Measurements from ENCODE around the gene BFAR.
"Not testable (repeated sequence)": the region's sequence is repeated elsewhere in the genome, so short reads cannot be mapped to it uniquely, and the experiment has no call there.

Gene BFAR

DNA sequence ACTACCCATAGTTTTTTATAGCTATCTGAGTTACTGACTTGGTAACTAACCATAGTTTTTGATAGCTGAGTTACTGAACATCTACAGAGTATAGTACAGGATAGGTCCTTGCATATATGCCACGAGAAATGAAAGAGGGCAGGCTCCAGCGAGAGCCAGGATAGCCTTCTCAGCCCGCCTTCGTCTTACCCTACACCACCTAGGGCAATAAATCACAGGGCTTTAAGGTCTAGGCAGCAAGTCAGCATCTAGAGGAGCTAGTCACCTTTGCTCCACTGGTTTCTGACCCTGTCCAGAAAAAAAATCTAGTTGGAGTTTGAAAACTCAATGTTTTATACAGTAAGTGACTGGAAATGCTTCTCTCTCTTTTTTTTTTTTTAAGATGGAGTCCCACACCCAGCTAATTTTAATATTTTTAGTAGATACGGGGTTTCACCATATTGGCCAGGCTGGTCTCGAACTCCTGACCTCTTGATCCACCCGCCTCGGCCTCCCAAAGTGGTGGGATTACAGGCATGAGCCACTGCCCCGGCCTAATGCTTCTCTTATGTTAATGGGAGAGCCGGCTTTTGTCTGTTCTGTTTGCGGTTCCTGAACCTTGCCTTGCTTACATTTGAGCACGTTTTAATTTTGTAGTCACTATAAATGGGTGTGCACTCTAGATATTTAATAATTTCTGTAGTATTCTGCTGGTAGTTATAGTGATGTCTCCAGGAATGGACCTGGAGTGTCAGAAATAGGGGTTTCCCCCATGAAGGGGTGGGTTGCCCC is 2.8 kb downstream of the BFAR start:
- no peak for DNase-seq

- not testable (repeated sequence) for DNase-seq
Measured at GRCh38 chr16:14636179-14636950, 3.6 kb downstream of the BFAR start.

DNA sequence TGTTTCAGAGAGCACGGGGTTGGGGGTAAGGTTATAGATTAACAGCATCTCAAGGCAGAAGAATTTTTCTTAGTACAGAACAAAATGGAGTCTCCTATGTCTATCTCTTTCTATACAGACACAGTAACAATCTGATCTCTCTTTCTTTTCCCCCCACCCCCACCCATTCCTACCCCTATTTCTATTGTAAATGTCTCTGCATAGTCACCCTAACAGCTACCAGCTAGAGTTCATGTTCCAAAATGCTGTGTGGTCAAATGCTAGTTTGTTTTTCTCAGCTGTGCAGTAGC is 4.1 kb downstream of the BFAR start:
- DNase-seq = not testable (repeated sequence)

DNA sequence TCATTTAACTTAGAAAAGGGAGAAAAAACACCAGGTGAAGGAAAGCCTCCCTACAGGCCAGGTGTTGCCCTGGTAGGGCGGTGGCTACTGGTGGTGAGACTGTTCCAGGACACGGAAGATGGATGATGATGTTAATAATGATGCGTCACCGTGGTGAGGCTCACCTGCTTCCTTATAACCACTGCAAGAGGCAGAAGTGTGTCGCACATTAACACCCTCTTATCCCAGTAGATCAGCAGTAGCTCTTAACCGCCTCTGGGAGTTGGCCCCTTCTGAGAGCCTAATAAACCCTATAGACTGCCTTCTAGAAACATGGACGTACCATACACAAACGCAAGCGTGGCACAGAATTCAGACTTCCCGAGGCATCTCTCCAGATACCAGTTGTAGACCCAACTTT is 7.8 kb downstream of the BFAR start:
- no peak for DNase-seq

- no peak for DNase-seq
Measured at GRCh38 chr16:14641206-14641605, 8.5 kb downstream of the BFAR start.

GRCh38 chr16:14641926-14642325 is 9.2 kb downstream of the BFAR start:
- no peak for DNase-seq

DNA sequence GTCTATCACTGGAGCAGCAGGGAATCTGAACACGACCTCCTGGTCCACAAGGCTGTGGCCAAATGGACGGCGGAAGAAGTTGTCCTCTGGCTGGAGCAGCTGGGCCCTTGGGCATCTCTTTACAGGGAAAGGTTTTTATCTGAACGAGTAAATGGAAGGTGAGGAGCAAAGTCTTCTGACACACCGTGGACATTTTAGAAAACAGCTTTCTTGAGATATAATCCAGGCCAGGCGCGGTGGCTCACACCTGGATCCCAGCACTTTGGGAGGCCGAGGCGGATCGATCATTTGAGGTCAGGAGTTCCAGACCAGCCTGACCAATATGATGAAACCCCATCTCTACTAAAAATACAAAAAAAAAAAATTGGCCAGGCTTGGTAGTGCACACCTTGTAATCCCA is 17.1 kb downstream of the BFAR start:
- DNase-seq = no peak

DNA sequence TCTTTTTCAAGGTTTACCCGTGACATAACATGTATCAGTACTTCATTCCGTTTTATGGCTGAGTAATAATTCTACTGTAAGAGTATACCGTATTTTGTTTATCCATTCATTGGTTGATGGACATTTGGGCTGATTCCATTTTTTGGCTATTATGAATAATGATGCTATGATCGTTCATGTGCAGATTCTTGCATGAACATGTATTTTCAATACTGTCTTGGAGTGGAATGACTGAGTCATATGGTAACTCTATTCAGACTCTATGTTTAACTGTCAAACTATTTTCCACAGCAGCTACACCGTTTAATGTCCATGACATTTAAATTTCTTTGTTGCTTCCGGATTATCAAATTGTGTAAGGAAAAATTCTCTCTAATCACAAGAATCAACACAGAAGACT is 17.9 kb downstream of the BFAR start:
- no peak for DNase-seq

GRCh38 chr16:14652726-14653125 is 20.0 kb downstream of the BFAR start:
- DNase-seq = no peak

- DNase-seq = no peak
Measured at GRCh38 chr16:14658063-14658462, 25.3 kb downstream of the BFAR start.

DNA sequence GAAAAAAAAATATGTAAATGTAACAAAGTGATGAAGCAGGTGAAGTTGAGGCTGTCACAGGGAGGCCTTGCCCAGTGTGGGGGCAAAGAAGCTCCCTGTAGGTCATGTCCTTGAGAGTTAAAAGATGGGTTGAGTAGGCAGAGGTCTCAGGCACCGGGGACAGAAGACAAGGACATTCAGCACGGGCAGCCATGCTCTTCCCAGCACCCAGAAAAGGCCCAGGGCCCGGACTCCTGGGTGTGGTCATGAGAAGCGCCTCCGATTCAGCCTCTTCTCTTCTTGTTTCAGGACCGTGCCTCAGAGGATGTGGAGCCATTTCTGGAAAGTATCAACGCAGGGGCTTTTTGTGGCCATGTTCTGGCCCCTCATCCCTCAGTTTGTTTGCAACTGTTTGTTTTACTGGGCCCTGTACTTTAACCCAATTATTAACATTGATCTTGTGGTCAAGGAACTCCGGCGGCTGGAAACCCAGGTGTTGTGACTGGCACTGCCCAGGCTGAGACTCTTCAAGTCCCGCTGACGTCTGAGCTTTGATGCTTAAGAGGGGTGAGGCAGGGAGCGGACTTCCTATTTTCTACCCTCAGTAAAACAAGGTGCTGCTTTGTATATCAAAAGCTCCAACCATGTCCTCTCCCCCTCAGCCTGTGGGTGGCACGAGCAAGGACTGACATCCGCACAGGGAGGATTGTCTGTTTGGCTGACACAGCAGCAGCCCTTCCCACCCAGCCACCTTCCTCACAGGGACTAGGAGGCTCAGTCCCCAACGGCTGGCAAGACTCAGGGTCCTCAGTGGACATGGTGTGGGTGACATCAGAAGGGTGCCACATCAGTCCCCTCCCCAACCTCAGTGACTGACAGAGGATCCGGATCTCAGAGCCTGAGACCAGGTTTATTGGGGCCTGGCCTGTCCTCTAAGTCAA is 34.9 kb downstream of the BFAR start:
- no peak for DNase-seq

DNA sequence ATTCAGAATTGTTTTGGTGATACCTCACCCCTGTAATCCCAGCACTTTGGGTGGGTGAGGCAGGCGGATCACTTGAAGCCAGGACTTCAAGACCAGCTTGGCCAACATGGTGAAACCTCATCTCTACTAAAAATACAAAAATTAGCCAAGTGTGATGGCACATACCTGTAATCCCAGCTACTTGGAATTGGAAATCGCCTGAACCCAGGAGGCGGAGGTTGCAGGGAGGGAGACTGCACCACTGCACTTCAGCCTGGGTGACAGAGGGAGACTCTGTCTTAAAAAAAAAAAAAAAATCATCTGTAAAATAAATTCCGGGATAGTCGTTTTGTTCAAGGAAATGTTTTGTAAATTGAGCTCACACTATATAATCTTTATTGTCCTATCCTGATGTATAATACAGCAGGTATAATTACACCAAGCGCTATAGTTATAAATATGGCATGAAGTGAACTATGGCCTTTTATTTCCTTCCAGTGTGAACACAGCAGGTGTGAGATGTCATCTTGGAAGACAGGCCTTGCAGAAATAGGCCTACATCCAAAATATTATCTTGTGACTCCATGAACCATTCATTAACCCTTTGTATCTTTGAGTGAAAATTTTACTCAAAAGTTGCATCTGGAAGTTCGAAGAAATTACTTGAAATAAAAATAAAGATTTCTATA is 35.9 kb downstream of the BFAR start:
- DNase-seq = no peak

DNA sequence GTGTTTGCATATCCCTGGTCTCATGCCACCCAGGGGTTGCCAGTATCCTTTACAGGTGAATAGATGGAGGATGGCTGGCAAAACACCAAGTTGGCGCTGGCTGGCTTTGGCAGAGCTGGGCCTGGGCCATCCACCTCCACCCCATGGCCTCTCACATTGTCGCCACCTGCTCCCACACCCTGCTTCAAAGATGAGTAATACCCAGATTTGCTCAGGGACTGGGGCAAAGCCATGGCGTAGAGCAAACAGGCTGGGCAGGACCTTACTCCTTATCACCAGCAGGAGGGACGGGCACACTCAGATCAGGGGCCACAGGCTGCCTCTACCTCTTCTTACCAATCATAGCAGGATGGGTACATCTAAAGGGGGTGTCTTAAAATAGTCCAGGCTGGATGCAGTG is 37.0 kb downstream of the BFAR start:
- peak in 1 of 56 donors; percentile 2 for DNase-seq

DNA sequence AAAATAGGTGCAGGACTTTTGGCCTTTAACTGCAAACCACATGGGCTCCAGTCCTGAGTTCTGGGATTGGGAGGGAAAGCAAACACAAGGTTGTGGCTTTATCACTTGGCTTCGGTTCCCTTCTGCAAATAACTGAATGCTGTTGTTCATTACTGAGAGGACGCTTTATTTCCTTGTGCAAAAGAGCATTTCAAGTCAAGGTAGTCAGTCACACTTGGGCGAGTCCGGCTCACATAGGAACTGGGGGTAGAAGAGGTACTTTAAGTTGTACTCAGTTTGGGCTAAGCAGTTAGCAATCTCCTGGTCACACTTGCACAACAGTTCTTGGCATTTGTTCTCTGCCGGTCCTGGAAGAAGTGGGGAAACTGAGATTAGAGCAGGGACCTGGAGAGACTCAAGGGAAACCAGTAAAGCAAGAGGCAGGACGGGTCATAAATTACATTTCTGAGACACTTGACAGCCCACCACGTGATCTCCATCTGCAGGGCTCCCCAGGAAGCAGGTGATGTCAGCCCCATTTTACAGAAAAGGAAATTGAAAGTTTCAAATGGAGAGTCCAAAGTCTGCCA is 39.7 kb downstream of the BFAR start:
- no peak for DNase-seq

GRCh38 chr16:14676633-14677032 is 43.9 kb downstream of the BFAR start:
- no peak for DNase-seq

DNA sequence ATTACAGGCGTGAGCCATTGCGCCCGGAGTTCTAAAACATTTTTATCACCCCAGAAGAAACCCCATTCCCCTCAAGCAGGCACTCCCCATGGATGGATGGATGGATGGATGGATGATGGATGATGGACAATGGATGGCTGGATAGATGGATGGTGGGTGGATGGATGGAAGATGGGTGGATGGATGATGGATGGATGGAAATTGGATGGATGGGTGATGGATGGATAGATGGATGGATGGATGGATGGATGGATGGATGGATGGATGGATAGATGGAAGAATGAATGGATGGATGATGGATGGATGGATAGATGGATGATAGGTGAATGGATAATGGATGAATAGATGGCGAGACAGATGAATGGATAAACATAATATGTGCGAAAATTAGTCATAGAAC is 44.9 kb downstream of the BFAR start:
- DNase-seq = no peak

- DNase-seq = no peak
Measured at GRCh38 chr16:14678748-14679497, 46.2 kb downstream of the BFAR start.

GRCh38 chr16:14680396-14680795 is 47.6 kb downstream of the BFAR start:
- DNase-seq = not testable (repeated sequence)

GRCh38 chr16:14681115-14681514 is 48.4 kb downstream of the BFAR start:
- DNase-seq = no peak

DNA sequence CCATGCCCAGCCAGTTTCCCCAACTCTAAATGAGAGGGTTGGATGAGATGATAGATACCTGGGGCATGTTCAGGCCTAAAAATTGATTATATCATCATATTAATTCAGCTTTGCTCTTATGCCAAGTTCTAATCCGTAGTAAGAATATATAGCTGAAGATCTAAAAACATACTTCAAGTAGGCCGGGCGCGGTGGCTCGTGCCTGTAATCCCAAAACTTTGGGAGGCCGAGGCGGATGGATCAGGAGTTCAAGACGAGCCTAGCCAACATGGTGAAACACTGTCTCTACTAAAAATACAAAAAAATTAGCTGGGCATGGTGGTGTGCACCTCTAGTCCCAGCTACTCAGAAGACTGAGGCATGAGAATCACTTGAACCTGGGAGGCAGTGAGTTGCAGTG is 49.4 kb downstream of the BFAR start:
- DNase-seq = no peak

Data from amygdala (tissue), 56 donors.